ENCODE data around the gene AKAP13.

AKAP13 gene

GRCh38 chr15:85597155-85597815 lies 216.9 kb downstream of the AKAP13 start:
- no peaks in the 10 kb centered on the region for H3K9me3 ChIP-seq
- H3K4me3 ChIP-seq: no peak overlapping the region
- in situ Hi-C loops (cut with MboI; ENCODE audit: low sequenced_read_pairs): no loop called here
- H3K4me1 ChIP-seq: peaks cover 5% of the 10 kb centered on the region
- H3K27me3 ChIP-seq (ENCODE audit: low read depth): no peaks in the 10 kb centered on the region
- DNase-seq (ENCODE audit: low spot score in 2 of 2): no peak
- H3K36me3 ChIP-seq (replicated peaks): no peaks in the 10 kb centered on the region

GRCh38 chr15:85598219-85598618 lies 217.8 kb downstream of the AKAP13 start:
- Histone ChIP-seq H3K9me3 (no peaks in the 10 kb centered on the region), H3K4me3 (no peak overlapping the region), H3K4me1 (no peaks in the 10 kb centered on the region), H3K36me3 (replicated peaks) (no peaks in the 10 kb centered on the region), H3K27me3 (ENCODE audit: low read depth) (no peaks in the 10 kb centered on the region)
- DNase-seq (ENCODE audit: low spot score in 2 of 2): no peak
- in situ Hi-C loops (cut with MboI; ENCODE audit: low sequenced_read_pairs): no loop called here

- H3K4me1 ChIP-seq: no peaks in the 10 kb centered on the region
- no peak for DNase-seq (ENCODE audit: low spot score in 2 of 2)
- in situ Hi-C loops (cut with MboI; ENCODE audit: low sequenced_read_pairs): no loop called here
- no peak overlapping the region for H3K4me3 ChIP-seq
- no peaks in the 10 kb centered on the region for H3K27me3 ChIP-seq (ENCODE audit: low read depth)
- no peaks in the 10 kb centered on the region for H3K36me3 ChIP-seq (replicated peaks)
- no peaks in the 10 kb centered on the region for H3K9me3 ChIP-seq
Measured at GRCh38 chr15:85598718-85599398, 218.5 kb downstream of the AKAP13 start.

DNA sequence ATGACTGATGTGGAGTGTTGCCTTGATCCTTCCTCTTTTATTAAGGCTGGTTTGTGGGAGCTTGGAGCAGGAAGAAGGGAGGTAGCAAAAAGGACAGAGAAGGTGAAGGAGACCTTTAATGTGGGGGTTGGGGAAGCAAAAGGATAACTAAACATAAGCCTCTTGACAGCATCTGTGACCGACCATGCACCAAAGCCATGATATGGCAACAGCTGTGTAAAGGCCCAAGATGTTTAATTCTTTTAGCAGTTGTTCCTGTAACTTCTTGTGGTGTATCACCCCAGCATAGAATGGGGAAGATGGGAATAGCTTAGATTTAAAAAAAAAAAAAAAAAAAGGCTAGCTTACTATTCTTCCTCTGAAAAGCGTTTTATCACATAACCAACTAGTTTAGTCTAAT lies 219.6 kb downstream of the AKAP13 start:
- Histone ChIP-seq H3K9me3 (no peaks in the 10 kb centered on the region), H3K4me3 (no peak overlapping the region), H3K27me3 (ENCODE audit: low read depth) (no peaks in the 10 kb centered on the region), H3K36me3 (replicated peaks) (no peaks in the 10 kb centered on the region), H3K4me1 (no peaks in the 10 kb centered on the region)
- in situ Hi-C loops (cut with MboI; ENCODE audit: low sequenced_read_pairs): no loop called here
- no peak for DNase-seq (ENCODE audit: low spot score in 2 of 2)

DNA sequence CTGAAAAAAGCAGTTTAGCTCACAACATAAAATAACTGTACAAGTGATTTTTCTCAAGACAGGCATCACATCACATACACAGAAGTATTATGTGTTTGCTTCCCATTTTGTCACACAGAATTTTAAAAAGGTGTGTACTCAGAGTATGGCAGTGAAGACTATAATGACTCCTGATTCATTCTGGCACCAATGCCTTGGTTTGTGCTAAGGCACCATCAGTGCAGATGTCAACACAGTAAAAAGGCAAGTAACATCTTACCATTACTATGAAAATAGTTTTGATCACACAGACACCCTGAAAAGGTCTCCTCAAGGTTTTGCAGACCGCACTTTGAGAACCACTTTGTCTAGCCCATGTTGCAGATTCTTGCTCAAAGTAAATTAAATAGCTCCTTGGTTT lies 222.8 kb downstream of the AKAP13 start:
- Histone ChIP-seq H3K4me3 (no peak overlapping the region), H3K9me3 (no peaks in the 10 kb centered on the region), H3K4me1 (peaks cover 10% of the 10 kb centered on the region), H3K36me3 (replicated peaks) (no peaks in the 10 kb centered on the region), H3K27me3 (ENCODE audit: low read depth) (no peaks in the 10 kb centered on the region)
- DNase-seq (ENCODE audit: low spot score in 2 of 2): no peak
- in situ Hi-C loops (cut with MboI; ENCODE audit: low sequenced_read_pairs): no loop called here

- in situ Hi-C loops (cut with MboI; ENCODE audit: low sequenced_read_pairs): no loop called here
- H3K36me3 ChIP-seq (replicated peaks): no peaks in the 10 kb centered on the region
Measured at GRCh38 chr15:85603703-85604102, 223.3 kb downstream of the AKAP13 start.

GRCh38 chr15:85604194-85604593 lies 223.8 kb downstream of the AKAP13 start:
- in situ Hi-C loops (cut with MboI; ENCODE audit: low sequenced_read_pairs): no loop called here
- DNase-seq (ENCODE audit: low spot score in 2 of 2): no peak
- Histone ChIP-seq H3K27me3 (ENCODE audit: low read depth) (no peaks in the 10 kb centered on the region), H3K4me3 (no peak overlapping the region), H3K36me3 (replicated peaks) (no peaks in the 10 kb centered on the region), H3K4me1 (peaks cover 21% of the 10 kb centered on the region), H3K9me3 (no peaks in the 10 kb centered on the region)

More at GRCh38 chr15:85603703-85604102, 223.3 kb downstream of the AKAP13 start:
- Histone ChIP-seq H3K27me3 (ENCODE audit: low read depth) (no peaks in the 10 kb centered on the region), H3K9me3 (no peaks in the 10 kb centered on the region), H3K4me1 (peaks cover 16% of the 10 kb centered on the region), H3K4me3 (no peak overlapping the region)
- DNase-seq (ENCODE audit: low spot score in 2 of 2): no peak

- H3K27me3 ChIP-seq (ENCODE audit: low read depth): no peaks in the 10 kb centered on the region
- H3K36me3 ChIP-seq (replicated peaks): no peaks in the 10 kb centered on the region
- in situ Hi-C loops (cut with MboI; ENCODE audit: low sequenced_read_pairs): no loop called here
- no peak overlapping the region for H3K4me3 ChIP-seq
- no peak for DNase-seq (ENCODE audit: low spot score in 2 of 2)
- no peaks in the 10 kb centered on the region for H3K9me3 ChIP-seq
- peaks cover 27% of the 10 kb centered on the region for H3K4me1 ChIP-seq
Measured at GRCh38 chr15:85606738-85607137, 226.3 kb downstream of the AKAP13 start.

DNA sequence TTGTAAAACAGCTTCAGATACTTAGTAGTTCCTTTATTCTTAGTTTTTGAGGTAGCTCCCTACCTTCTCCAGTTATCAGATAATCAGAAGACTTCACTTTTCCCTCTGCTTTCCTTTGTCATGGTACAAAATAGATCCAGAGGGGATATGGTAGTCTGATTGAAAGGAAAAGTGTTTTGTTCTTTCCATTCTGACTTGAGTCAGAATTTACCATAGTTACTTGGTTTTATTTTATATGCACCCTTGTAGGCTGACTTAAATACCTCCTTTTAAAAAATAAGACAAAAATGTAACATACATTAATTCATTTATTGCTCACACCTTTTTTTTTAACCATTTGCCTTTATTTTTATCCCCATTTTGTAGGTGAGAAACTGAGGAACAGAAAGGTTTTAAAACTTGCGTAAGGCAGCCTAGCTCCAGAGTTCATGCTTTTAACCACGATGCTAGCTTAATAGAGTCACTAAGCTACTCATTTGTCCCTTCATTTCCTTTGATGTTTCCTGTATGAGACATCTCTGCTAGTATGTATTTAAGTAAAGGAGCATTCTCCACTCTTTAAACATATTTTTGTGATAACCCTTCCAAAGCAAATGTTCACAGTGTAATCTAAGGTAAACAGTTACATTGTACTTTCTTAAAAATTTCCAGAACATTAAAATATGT lies 226.9 kb downstream of the AKAP13 start:
- no peak overlapping the region for H3K4me3 ChIP-seq
- no peaks in the 10 kb centered on the region for H3K27me3 ChIP-seq (ENCODE audit: low read depth)
- no peaks in the 10 kb centered on the region for H3K36me3 ChIP-seq (replicated peaks)
- DNase-seq (ENCODE audit: low spot score in 2 of 2): no peak
- in situ Hi-C loops (cut with MboI; ENCODE audit: low sequenced_read_pairs): no loop called here
- peaks cover 27% of the 10 kb centered on the region for H3K4me1 ChIP-seq
- no peaks in the 10 kb centered on the region for H3K9me3 ChIP-seq

DNA sequence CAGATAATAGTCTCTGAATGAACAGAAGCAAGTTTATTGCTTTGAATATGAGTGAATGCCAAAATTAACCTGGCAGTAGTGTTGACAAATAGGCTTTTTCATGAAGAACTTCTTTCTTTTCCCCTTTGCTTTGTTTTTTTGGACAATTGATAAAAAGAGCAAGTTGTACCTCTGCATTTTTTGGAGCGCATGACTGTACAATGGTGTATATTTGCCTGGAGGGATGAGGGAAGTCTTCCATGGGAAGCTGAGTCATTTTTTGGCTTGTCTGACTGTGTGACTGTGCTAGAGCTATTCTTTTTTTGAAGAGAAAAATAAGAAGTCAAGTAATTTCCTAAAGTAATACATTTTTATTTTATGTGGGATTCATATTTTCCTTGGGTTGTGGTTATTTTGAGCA lies 227.4 kb downstream of the AKAP13 start:
- H3K9me3 ChIP-seq: no peaks in the 10 kb centered on the region
- in situ Hi-C loops (cut with MboI; ENCODE audit: low sequenced_read_pairs): no loop called here
- peaks cover 27% of the 10 kb centered on the region for H3K4me1 ChIP-seq
- H3K27me3 ChIP-seq (ENCODE audit: low read depth): no peaks in the 10 kb centered on the region
- no peaks in the 10 kb centered on the region for H3K36me3 ChIP-seq (replicated peaks)
- DNase-seq (ENCODE audit: low spot score in 2 of 2): peak; percentile 45 to 79
- H3K4me3 ChIP-seq: no peak overlapping the region

- Histone ChIP-seq H3K4me1 (peaks cover 27% of the 10 kb centered on the region), H3K4me3 (no peak overlapping the region), H3K9me3 (no peaks in the 10 kb centered on the region), H3K36me3 (replicated peaks) (no peaks in the 10 kb centered on the region), H3K27me3 (ENCODE audit: low read depth) (no peaks in the 10 kb centered on the region)
- in situ Hi-C loops (cut with MboI; ENCODE audit: low sequenced_read_pairs): no loop called here
- DNase-seq (ENCODE audit: low spot score in 2 of 2): no peak
Measured at GRCh38 chr15:85609492-85609891, 229.1 kb downstream of the AKAP13 start.

DNA sequence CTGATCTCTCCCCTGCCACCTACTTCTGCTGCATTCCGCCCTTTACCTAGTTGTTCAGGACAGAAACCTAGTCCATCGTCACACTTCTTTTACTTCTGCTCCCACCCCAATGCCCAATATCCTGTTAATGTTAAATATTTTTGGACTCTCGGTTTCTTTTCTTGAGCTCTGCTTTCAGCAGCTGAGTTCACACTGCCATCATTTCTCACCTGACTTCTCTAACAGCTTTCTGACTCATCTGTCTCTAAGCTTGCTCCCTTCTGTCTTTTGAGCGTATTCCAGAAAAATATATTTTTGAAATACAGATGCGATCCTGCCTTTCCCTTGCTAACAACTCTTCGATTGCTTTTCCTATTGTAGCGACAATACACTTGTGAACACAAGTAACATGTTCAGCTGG lies 231.0 kb downstream of the AKAP13 start:
- no peak overlapping the region for H3K4me3 ChIP-seq
- in situ Hi-C loops (cut with MboI; ENCODE audit: low sequenced_read_pairs): no loop called here
- no peaks in the 10 kb centered on the region for H3K27me3 ChIP-seq (ENCODE audit: low read depth)
- peaks cover 29% of the 10 kb centered on the region for H3K4me1 ChIP-seq
- no peaks in the 10 kb centered on the region for H3K36me3 ChIP-seq (replicated peaks)
- H3K9me3 ChIP-seq: no peaks in the 10 kb centered on the region
- DNase-seq (ENCODE audit: low spot score in 2 of 2): no peak

- H3K4me1 ChIP-seq: peaks cover 33% of the 10 kb centered on the region
Measured at GRCh38 chr15:85614059-85614458, 233.7 kb downstream of the AKAP13 start.

DNA sequence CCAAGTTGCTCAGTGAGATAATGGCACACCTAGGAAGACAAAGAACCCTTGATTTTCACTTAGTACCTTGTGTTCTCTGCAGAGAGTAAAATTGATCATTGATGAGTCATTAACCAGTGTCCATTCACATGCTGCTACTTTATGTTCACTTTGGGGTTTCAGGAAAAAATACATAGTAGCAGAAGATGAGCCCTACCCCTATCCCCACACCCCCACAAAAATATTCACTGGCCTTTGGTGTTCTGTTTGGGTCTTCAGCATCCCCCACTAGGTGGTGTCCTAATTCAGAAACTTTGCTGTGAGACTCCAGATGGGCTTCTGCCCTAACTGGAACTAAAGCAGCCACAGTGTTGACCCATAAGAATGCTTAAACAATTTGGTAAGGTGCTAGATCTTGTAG lies 235.5 kb downstream of the AKAP13 start:
- no peaks in the 10 kb centered on the region for H3K9me3 ChIP-seq
- H3K4me3 ChIP-seq: no peak overlapping the region
- H3K27me3 ChIP-seq (ENCODE audit: low read depth): no peaks in the 10 kb centered on the region
- in situ Hi-C loops (cut with MboI; ENCODE audit: low sequenced_read_pairs): no loop called here
- H3K36me3 ChIP-seq (replicated peaks): no peaks in the 10 kb centered on the region
- DNase-seq (ENCODE audit: low spot score in 2 of 2): peak; percentile 48 to 54
- H3K4me1 ChIP-seq: peaks cover 25% of the 10 kb centered on the region

More at GRCh38 chr15:85614059-85614458, 233.7 kb downstream of the AKAP13 start:
- no peak overlapping the region for H3K4me3 ChIP-seq
- H3K36me3 ChIP-seq (replicated peaks): no peaks in the 10 kb centered on the region
- in situ Hi-C loops (cut with MboI; ENCODE audit: low sequenced_read_pairs): no loop called here
- H3K27me3 ChIP-seq (ENCODE audit: low read depth): no peaks in the 10 kb centered on the region
- H3K9me3 ChIP-seq: no peaks in the 10 kb centered on the region
- no peak for DNase-seq (ENCODE audit: low spot score in 2 of 2)
